AG04449 (cell line): ENCODE measurements around the gene PRRT3.

Source experiments
- CTCF ChIA-PET: fragments of 350-600 bp; formaldehyde crosslinking; extraction: SDS; loops from one replicate; lab custom pipeline; 2021; ENCODE audit warnings: antibody characterized with exemption; lab: Yijun Ruan, JAX
- POLR2A ChIA-PET: fragments of 400-600, 350-600 bp; formaldehyde crosslinking; extraction: SDS; loops from one replicate; lab custom pipeline; 2020; ENCODE audit warnings: antibody characterized with exemption, inconsistent platforms; lab: Yijun Ruan, JAX
- DNase-seq: peaks from one replicate; pipeline ENCODE4 v3.0.0-alpha.2; 2010; ENCODE audit warnings: low read depth, low spot score
- H3K4me3 ChIP-seq: 2 replicates; pipeline ENCODE4 v1.5.1; 2011; ENCODE audit warnings: low read depth, mild to moderate bottlenecking, control low read depth, low read length
- CTCF ChIP-seq: IDR thresholded peaks from one replicate; pipeline ENCODE4 v1.5.1; 2011; ENCODE audit warnings: mild to moderate bottlenecking, moderate library complexity, low read length, control low read depth, inconsistent platforms; ENCODE audit not compliant: insufficient read depth; ENCODE audit errors: missing control alignments

PRRT3 gene

GRCh38 chr3:9978710-9979305, 26.6 kb upstream of the PRRT3 start:
- TF ChIP-seq CTCF: no peak
- DNase-seq: no peak
- CTCF ChIA-PET: interaction anchor here (1.0 kb wide), 1 partner anchor 32 kb away, joined by 6 read pairs; no protein-coding TSS in a partner anchor
- H3K4me3 ChIP-seq: no peak overlapping the region
- POLR2A ChIA-PET: no interaction called here

- POLR2A ChIA-PET: interaction anchor here (0.7 to 1.0 kb wide), 3 partner anchors 9 to 44 kb away, joined by 4 to 6 read pairs (median 5); partner anchors contain the start of gene EMC3
- TF ChIP-seq CTCF: no peak
- H3K4me3 ChIP-seq: no peak overlapping the region
- CTCF ChIA-PET: interaction anchor here (0.7 to 1.6 kb wide), 7 partner anchors 9 to 287 kb away, joined by 3 to 6 read pairs (median 5); no protein-coding TSS in a partner anchor
- DNase-seq: peak; percentile 97
Measured at GRCh38 chr3:9976721-9977709, 24.8 kb upstream of the PRRT3 start.

- CTCF ChIA-PET: interaction anchor here (0.9 to 1.0 kb wide), 3 partner anchors 9 to 77 kb away, joined by 3 read pairs; no protein-coding TSS in a partner anchor
- POLR2A ChIA-PET: no interaction called here
- TF ChIP-seq CTCF: no peak
- DNase-seq: peak; percentile 50
- no peak overlapping the region for H3K4me3 ChIP-seq
Measured at GRCh38 chr3:9970020-9970652, 17.9 kb upstream of the PRRT3 start.

DNA sequence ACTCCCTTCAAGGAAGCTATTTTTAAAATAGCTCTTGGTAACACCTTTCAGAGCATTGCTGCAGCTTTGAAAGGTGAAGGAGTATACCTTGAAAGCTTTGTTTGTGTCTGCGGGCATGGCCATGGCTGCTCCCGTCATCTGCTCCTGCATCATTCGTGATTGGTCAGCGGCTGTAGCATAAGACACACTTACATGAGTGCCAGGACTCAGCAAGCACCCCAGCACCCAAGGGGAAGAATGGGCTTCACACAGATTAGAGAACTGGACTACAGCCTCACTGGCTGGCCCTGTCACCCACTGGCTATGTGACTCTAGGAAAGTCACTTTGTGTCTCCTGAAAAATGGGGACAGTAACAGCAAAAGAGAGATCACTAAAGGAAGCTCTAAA, 17.4 kb upstream of the PRRT3 start:
- no peak overlapping the region for H3K4me3 ChIP-seq
- no peak for TF ChIP-seq CTCF
- DNase-seq: no peak
- CTCF ChIA-PET: interaction anchor here (0.9 to 2.6 kb wide), 4 partner anchors 8 to 77 kb away, joined by 3 to 10 read pairs (median 3); no protein-coding TSS in a partner anchor
- POLR2A ChIA-PET: no interaction called here

DNA sequence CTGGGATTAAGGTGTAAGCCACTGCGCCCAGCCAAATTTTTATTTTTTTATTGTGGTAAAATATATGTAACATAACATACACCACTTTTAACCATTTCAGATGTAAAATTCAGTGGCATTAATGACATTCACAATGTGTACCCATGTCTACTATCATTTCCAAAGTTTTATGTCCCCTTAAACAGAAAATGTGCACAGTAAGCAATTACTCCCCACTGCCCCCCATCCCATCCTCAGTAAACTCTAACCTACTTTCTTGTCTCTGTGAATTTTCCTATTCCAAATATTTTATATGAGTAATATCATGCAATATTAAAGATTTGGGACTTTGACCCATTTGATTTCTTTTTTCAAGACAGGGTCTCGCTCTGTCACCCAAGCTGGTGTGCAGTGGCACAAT, 14.6 kb upstream of the PRRT3 start:
- DNase-seq: no peak
- CTCF ChIA-PET: interaction anchor here (2.1 to 2.6 kb wide), 2 partner anchors 16 to 20 kb away, joined by 9 to 10 read pairs; no protein-coding TSS in a partner anchor
- no peak for TF ChIP-seq CTCF
- no peak overlapping the region for H3K4me3 ChIP-seq
- POLR2A ChIA-PET: no interaction called here
